Activated naive CD8-positive, alpha-beta T cell treated with anti-CD3 and anti-CD28 coated beads for 36 hours (primary cell): ENCODE measurements around the gene VIT. TPM values are rescaled to one million over a fixed set of nuclear protein-coding genes. Genes with fewer than 3 reads are reported as not detected.

ENCODE experiments used
- DNase-seq: peaks from one replicate; pipeline ENCODE4 v3.0.0; 2021
- H3K27ac Mint-ChIP-seq: one replicate; pipeline ENCODE4 v1.8.0; 2022; ENCODE audit warnings: mild to moderate bottlenecking, moderate library complexity, mixed read lengths
- H3K27me3 Mint-ChIP-seq: one replicate; pipeline ENCODE4 v1.8.0; 2022; ENCODE audit warnings: mild to moderate bottlenecking, mixed read lengths
- H3K36me3 Mint-ChIP-seq: one replicate; pipeline ENCODE4 v1.8.0; 2021; ENCODE audit warnings: mild to moderate bottlenecking, mixed read lengths
- H3K4me1 Mint-ChIP-seq: one replicate; pipeline ENCODE4 v1.8.0; 2021; ENCODE audit warnings: mixed read lengths
- H3K4me3 Mint-ChIP-seq: one replicate; pipeline ENCODE4 v1.8.0; 2022; ENCODE audit warnings: mild to moderate bottlenecking, moderate library complexity, mixed read lengths
- H3K9me3 Mint-ChIP-seq: one replicate; pipeline ENCODE4 v1.8.0; 2022; ENCODE audit warnings: mixed read lengths
- total RNA-seq, 2 experiments: library from RNA; stranded (reverse); gene quantifications; one replicate each; pipeline ENCODE4 v1.2.3, GENCODE V29; 2021

The VIT gene
- total RNA-seq, 2 experiments from 2014 or later, result not detected

DNA sequence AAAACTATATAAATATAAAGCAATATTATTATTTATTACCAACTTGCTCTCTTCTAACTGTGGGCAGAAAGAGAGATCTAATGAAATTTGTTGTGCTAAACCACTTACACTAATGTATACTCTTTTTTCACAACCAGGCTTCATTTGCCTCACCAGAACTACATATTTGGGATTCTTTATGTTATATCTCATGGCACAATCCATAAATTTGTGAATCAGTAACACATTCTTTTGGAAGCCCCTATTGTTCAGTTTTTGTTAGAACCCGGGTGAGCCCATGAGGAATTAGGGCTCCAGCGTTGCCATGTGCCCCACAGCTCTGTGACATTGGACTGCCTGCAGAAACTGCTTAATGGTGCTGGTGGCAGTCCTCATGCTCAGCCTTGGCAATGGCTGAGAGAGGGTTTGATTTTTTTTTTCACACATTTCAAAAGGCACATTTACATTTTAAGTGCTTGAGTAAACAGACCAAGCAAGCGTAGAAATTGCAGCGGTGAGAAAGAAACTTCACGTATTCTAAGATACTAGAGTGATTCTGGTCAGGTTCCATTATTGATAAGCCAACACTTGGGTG is 15.3 kb downstream of the VIT start:
- Mint-ChIP-seq H3K36me3 (no peaks in the 10 kb centered on the region), H3K27ac (no peak overlapping the region), H3K4me1 (no peaks in the 10 kb centered on the region), H3K4me3 (no peak overlapping the region), H3K9me3 (peaks cover 7% of the 10 kb centered on the region), H3K27me3 (peaks cover 14% of the 10 kb centered on the region)
- DNase-seq, result no peak

GRCh38 chr2:36713310-36713709 is 16.8 kb downstream of the VIT start:
- H3K36me3 Mint-ChIP-seq, result no peaks in the 10 kb centered on the region
- H3K4me3 Mint-ChIP-seq, result no peak overlapping the region
- peaks cover 7% of the 10 kb centered on the region for H3K9me3 Mint-ChIP-seq
- no peaks in the 10 kb centered on the region for H3K4me1 Mint-ChIP-seq
- DNase-seq, result no peak
- peaks cover 9% of the 10 kb centered on the region for H3K27me3 Mint-ChIP-seq
- H3K27ac Mint-ChIP-seq, result no peak overlapping the region

DNA sequence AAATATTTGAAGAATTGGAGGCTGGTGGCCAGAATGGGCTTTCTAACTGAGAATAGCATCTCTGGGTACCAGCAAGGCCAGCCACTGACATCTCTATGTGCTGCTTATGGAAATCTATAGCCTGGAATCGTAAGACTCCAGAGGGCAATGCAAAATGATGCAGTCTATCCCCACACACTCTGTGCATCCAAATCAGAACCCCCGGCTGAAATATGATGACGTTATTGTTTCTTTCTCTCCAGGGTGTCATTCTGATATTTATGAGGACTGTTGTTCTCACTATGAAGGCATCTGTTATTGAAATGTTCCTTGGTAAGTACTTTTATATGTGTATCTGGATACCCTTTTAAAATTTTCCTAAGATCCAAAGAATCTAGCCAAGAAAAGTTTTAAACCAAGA is 19.6 kb downstream of the VIT start:
- peaks cover under 1% of the 10 kb centered on the region for H3K9me3 Mint-ChIP-seq
- H3K4me3 Mint-ChIP-seq, result no peak overlapping the region
- no peak for DNase-seq
- no peaks in the 10 kb centered on the region for H3K36me3 Mint-ChIP-seq
- H3K27ac Mint-ChIP-seq, result no peak overlapping the region
- H3K4me1 Mint-ChIP-seq, result no peaks in the 10 kb centered on the region
- peaks cover 9% of the 10 kb centered on the region for H3K27me3 Mint-ChIP-seq

GRCh38 chr2:36717603-36718266 is 21.2 kb downstream of the VIT start:
- Mint-ChIP-seq H3K36me3 (no peaks in the 10 kb centered on the region), H3K27ac (no peak overlapping the region), H3K4me1 (no peaks in the 10 kb centered on the region), H3K9me3 (no peaks in the 10 kb centered on the region), H3K4me3 (no peak overlapping the region), H3K27me3 (peaks cover 13% of the 10 kb centered on the region)
- DNase-seq, result no peak

DNA sequence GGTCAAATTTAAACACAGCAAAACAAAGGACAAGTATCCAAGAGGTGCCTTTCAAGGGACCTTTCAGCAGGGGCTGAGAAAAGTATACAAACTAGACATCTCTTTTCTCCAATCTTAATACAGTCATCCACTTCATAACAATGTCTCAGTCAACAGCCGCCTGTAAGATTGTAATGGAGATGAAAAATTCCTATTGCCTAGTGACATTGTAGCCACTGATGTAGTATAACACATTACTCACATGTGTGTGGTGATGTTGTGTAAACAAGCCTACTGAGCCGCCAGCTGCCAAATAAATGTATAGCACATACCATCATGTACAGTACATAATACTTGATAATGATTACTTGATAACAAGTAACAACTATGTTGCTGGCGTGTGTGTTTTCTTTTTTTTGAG is 31.0 kb downstream of the VIT start:
- Mint-ChIP-seq H3K27me3 (peaks cover 6% of the 10 kb centered on the region), H3K36me3 (no peaks in the 10 kb centered on the region), H3K27ac (no peak overlapping the region), H3K9me3 (no peaks in the 10 kb centered on the region), H3K4me1 (no peaks in the 10 kb centered on the region), H3K4me3 (no peak overlapping the region)
- DNase-seq, result no peak

DNA sequence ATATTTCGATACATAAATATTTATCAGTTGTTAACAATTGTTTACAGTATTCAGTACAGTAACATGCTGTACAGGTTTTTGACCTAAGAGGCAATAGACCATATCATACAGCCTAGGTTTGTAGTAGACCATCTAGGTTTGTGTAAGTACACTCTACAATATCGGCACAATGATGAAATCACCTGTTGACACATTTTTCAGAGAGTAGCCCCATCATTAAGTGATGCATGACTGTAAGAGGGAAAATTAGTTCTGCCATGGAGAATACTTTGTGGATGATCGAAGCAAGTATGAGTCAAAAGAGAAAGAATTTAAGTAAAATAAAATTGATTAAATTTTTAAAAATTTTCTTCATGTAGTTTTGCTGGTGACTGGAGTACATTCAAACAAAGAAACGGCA is 32.6 kb downstream of the VIT start:
- Mint-ChIP-seq H3K36me3 (no peaks in the 10 kb centered on the region), H3K4me3 (no peak overlapping the region), H3K27ac (no peak overlapping the region)

DNA sequence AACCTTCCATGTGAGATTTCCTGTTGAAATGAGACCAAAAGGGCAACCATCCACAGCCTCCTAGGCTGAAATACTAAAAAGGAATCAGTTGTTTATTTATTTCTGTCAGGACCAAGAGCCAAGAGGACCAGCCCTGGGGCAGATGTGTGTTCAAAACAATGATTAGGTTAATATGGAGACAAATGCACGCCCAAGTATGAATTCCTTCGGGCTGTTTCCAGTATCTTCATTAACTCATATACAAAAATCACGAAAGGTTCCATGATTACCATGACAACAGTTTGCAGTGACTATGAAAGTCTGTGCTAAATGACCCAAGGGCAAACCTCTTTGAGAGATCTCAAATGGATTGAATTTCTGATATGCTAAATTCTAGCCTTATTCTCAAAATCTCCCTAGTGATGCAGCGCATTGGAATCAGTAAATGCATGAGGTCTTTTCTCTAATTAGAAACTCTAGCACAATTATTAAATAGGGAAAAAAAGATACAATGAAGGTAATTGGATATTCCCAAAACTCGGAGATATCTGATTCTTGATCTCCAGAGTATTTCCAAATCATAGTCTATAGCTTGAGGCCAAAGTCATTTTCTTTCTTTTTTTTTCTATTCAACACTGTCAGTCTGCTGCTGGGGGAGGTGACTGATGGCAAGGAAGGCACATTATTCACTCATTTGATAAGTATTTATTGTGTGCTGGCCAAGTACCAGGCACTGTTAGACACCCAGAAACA is 35.6 kb downstream of the VIT start:
- Mint-ChIP-seq H3K4me3 (no peak overlapping the region), H3K4me1 (no peaks in the 10 kb centered on the region), H3K27ac (no peak overlapping the region), H3K27me3 (peaks cover 17% of the 10 kb centered on the region), H3K9me3 (no peaks in the 10 kb centered on the region), H3K36me3 (no peaks in the 10 kb centered on the region)
- no peak for DNase-seq

More for the DNA sequence above, 32.6 kb downstream of the VIT start:
- H3K4me1 Mint-ChIP-seq, result no peaks in the 10 kb centered on the region
- DNase-seq, result no peak
- peaks cover 6% of the 10 kb centered on the region for H3K27me3 Mint-ChIP-seq
- H3K9me3 Mint-ChIP-seq, result no peaks in the 10 kb centered on the region

DNA sequence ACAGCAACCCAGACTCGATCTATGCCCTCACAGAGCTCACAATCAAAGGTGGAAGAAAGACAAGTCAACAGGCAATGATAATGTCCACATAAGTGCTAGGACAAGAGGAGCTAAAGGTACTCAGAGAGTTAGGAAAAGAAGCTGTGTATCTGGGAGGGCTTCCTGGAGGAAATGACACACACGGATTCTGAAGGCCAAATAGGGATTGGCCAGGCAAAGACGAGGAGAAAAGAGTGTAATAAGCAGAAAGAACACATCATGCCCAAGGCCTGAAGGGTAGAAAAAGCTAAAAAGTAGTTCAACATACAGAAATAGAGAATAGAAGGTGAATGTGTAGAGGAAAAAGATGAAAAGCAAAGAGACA is 36.1 kb downstream of the VIT start:
- no peaks in the 10 kb centered on the region for H3K36me3 Mint-ChIP-seq
- DNase-seq, result no peak
- no peaks in the 10 kb centered on the region for H3K4me1 Mint-ChIP-seq
- peaks cover 17% of the 10 kb centered on the region for H3K27me3 Mint-ChIP-seq
- no peak overlapping the region for H3K4me3 Mint-ChIP-seq
- H3K9me3 Mint-ChIP-seq, result no peaks in the 10 kb centered on the region
- H3K27ac Mint-ChIP-seq, result no peak overlapping the region

DNA sequence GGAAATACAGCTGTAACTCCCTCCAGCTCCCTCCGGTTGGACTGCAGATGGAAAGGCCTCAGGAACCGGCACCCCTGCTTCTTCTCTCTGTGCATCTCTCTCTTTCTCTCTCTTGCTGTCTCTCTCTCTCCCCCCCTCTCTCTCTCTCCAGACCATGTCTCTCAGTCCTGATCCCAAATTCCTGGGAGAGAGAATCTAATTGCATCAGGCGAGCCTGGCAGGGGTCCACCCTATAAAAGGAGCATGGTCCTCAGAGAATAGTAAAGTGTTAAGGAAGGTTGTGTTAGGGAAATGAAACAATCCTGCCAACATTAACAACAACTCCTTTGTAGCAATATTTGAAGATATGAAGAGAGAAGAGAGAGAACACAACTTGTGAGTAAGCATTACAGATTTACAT is 36.7 kb downstream of the VIT start:
- Mint-ChIP-seq H3K27me3 (peaks cover 17% of the 10 kb centered on the region), H3K9me3 (no peaks in the 10 kb centered on the region), H3K4me3 (no peak overlapping the region), H3K27ac (no peak overlapping the region), H3K4me1 (no peaks in the 10 kb centered on the region), H3K36me3 (no peaks in the 10 kb centered on the region)
- DNase-seq, result no peak

DNA sequence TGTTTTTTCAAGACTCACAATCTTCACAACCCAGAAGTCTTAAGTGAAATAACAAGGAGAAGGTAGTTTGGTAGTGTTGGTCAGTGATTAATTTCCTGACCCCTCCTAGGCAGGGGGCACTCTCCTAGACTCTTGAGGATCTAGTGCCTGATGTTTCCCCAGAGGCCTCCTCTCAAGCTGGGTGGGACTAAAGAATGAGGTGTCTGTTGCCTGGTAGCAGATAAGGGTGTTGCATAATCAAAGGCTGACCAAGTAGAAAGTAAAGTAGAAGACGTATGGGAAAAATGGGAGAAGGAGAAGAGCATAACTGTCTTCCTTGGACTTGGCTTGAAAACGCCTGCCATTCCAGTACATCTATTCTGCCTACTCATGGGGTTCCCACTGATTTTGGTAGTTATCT is 37.8 kb downstream of the VIT start:
- DNase-seq, result no peak
- Mint-ChIP-seq H3K9me3 (no peaks in the 10 kb centered on the region), H3K36me3 (no peaks in the 10 kb centered on the region), H3K4me1 (no peaks in the 10 kb centered on the region), H3K27me3 (peaks cover 23% of the 10 kb centered on the region), H3K4me3 (no peak overlapping the region), H3K27ac (no peak overlapping the region)

DNA sequence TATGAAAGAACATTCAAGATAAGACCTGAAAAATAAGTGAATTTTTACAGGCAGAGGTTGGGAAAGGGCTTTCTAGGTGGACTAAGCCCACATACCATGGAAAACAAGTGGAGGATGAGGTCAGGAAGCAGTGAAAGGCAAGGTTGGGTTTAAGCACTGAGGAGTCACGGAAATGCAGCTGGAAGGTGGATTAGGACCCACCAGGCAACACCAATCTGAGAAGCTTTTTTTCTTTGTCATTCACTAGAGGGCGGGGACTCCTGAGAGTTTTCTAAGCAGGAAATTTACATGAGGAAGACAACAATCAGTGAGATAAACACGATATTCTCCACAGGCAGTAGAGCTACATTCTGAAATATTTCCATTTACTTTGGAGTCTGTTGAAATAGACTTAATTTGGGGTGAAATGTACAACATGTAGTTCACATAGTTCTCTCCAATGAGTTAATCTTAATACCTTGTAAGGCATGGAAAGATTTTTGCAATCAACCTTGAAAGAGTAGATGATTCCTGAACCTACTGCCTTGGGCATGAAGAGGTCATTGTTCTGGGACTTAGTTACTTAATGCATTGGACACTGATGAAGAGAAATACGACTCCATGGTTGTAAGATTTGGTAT is 40.7 kb downstream of the VIT start:
- Mint-ChIP-seq H3K36me3 (no peaks in the 10 kb centered on the region), H3K27me3 (peaks cover 41% of the 10 kb centered on the region), H3K4me1 (peaks cover 10% of the 10 kb centered on the region), H3K9me3 (no peaks in the 10 kb centered on the region), H3K27ac (no peak overlapping the region), H3K4me3 (no peak overlapping the region)
- DNase-seq, result no peak

- peaks cover 40% of the 10 kb centered on the region for H3K27me3 Mint-ChIP-seq
- DNase-seq, result no peak
- H3K36me3 Mint-ChIP-seq, result no peaks in the 10 kb centered on the region
- H3K4me3 Mint-ChIP-seq, result no peak overlapping the region
- H3K4me1 Mint-ChIP-seq, result peaks cover 10% of the 10 kb centered on the region
- H3K27ac Mint-ChIP-seq, result no peak overlapping the region
- peaks cover 6% of the 10 kb centered on the region for H3K9me3 Mint-ChIP-seq
Measured at GRCh38 chr2:36740061-36740460, 43.6 kb downstream of the VIT start.

GRCh38 chr2:36741188-36741837 is 44.8 kb downstream of the VIT start:
- Mint-ChIP-seq H3K4me1 (peaks cover 10% of the 10 kb centered on the region), H3K27me3 (peaks cover 43% of the 10 kb centered on the region), H3K27ac (no peak overlapping the region), H3K9me3 (peaks cover 6% of the 10 kb centered on the region), H3K4me3 (no peak overlapping the region), H3K36me3 (no peaks in the 10 kb centered on the region)
- DNase-seq, result no peak

- no peak for DNase-seq
- no peak overlapping the region for H3K27ac Mint-ChIP-seq
- no peaks in the 10 kb centered on the region for H3K36me3 Mint-ChIP-seq
- no peak overlapping the region for H3K4me3 Mint-ChIP-seq
- H3K4me1 Mint-ChIP-seq, result peaks cover 10% of the 10 kb centered on the region
- peaks cover 6% of the 10 kb centered on the region for H3K9me3 Mint-ChIP-seq
- peaks cover 65% of the 10 kb centered on the region for H3K27me3 Mint-ChIP-seq
Measured at GRCh38 chr2:36743954-36744353, 47.4 kb downstream of the VIT start.

- Mint-ChIP-seq H3K4me1 (no peaks in the 10 kb centered on the region), H3K27me3 (peaks cover 56% of the 10 kb centered on the region), H3K9me3 (peaks cover 6% of the 10 kb centered on the region), H3K4me3 (no peak overlapping the region), H3K36me3 (no peaks in the 10 kb centered on the region), H3K27ac (no peak overlapping the region)
- DNase-seq, result no peak
Measured at GRCh38 chr2:36748166-36748565, 51.7 kb downstream of the VIT start.
